GM19463 (cell line): ENCODE measurements around the gene SPPL2B.
"Not testable (repeated sequence)": the region's sequence is repeated elsewhere in the genome, so short reads cannot be mapped to it uniquely, and the experiment has no call there.

ENCODE experiments used
- ATAC-seq: cut with Tn5 transposase; IDR thresholded peaks from one replicate; pipeline ENCODE4 v1.9.1; 2021; ENCODE audit warnings: mild to moderate bottlenecking, moderate library complexity; ENCODE audit not compliant: unreplicated experiment

The SPPL2B gene

GRCh38 chr19:2374808-2375207 is 46.3 kb downstream of the SPPL2B start:
- ATAC-seq: no peak

- ATAC-seq: no peak
These were observed 47.1 kb downstream of the SPPL2B start for GRCh38 chr19:2375353-2376121.

GRCh38 chr19:2376784-2377519 is 48.5 kb downstream of the SPPL2B start:
- no peak for ATAC-seq

GRCh38 chr19:2380567-2380966 is 52.1 kb downstream of the SPPL2B start:
- no peak for ATAC-seq

GRCh38 chr19:2381148-2381820 is 52.8 kb downstream of the SPPL2B start:
- no peak for ATAC-seq

GRCh38 chr19:2382530-2383222 is 54.2 kb downstream of the SPPL2B start:
- no peak for ATAC-seq

GRCh38 chr19:2385053-2385721 is 56.7 kb downstream of the SPPL2B start:
- ATAC-seq: no peak

- no peak for ATAC-seq
These were observed 59.1 kb downstream of the SPPL2B start for GRCh38 chr19:2387367-2388288.

- no peak for ATAC-seq
These were observed 61.1 kb downstream of the SPPL2B start for GRCh38 chr19:2389594-2389993.

GRCh38 chr19:2391118-2391725 is 62.7 kb downstream of the SPPL2B start:
- no peak for ATAC-seq

- no peak for ATAC-seq
These were observed 63.9 kb downstream of the SPPL2B start for GRCh38 chr19:2392366-2392765.

- ATAC-seq: not testable (repeated sequence)
These were observed 64.4 kb downstream of the SPPL2B start for GRCh38 chr19:2392899-2393298.

- no peak for ATAC-seq
These were observed 65.6 kb downstream of the SPPL2B start for GRCh38 chr19:2394054-2394441.

GRCh38 chr19:2394442-2395292 is 66.2 kb downstream of the SPPL2B start:
- no peak for ATAC-seq

GRCh38 chr19:2395293-2395829 is 66.9 kb downstream of the SPPL2B start:
- not testable (repeated sequence) for ATAC-seq

- not testable (repeated sequence) for ATAC-seq
These were observed 68.7 kb downstream of the SPPL2B start for GRCh38 chr19:2397173-2397572.

GRCh38 chr19:2398735-2399305 is 70.3 kb downstream of the SPPL2B start:
- ATAC-seq: no peak

GRCh38 chr19:2399582-2399981 is 71.1 kb downstream of the SPPL2B start:
- ATAC-seq: no peak
